GM18907 (cell line): ENCODE data around the gene ANXA2R.
A peak's percentile ranks its signal among the peaks of the same experiment; 100 is the strongest.

Experiments
- ATAC-seq: cut with Tn5 transposase; IDR thresholded peaks from one replicate; pipeline ENCODE4 v1.9.1; 2021; ENCODE audit warnings: mild to moderate bottlenecking, moderate library complexity; ENCODE audit not compliant: unreplicated experiment

Gene ANXA2R

GRCh38 chr5:43001748-43002147 is 38.4 kb downstream of the ANXA2R start:
- no peak for ATAC-seq

- ATAC-seq = no peak
These were observed 39.2 kb downstream of the ANXA2R start for GRCh38 chr5:43000914-43001313.

- no peak for ATAC-seq
These were observed 39.8 kb downstream of the ANXA2R start for GRCh38 chr5:43000111-43000840.

- no peak for ATAC-seq
These were observed 44.8 kb downstream of the ANXA2R start for GRCh38 chr5:42995360-42995751.

- ATAC-seq = peak; percentile 61
These were observed 45.4 kb downstream of the ANXA2R start for GRCh38 chr5:42994555-42995359.

- ATAC-seq = no peak
These were observed 45.9 kb downstream of the ANXA2R start for GRCh38 chr5:42994246-42994554.

- peak; percentile 10 for ATAC-seq
These were observed 46.4 kb downstream of the ANXA2R start for GRCh38 chr5:42993516-42994245.

GRCh38 chr5:42992088-42992879 is 47.8 kb downstream of the ANXA2R start:
- peak; percentile 64 for ATAC-seq

GRCh38 chr5:42991404-42992087 is 48.6 kb downstream of the ANXA2R start:
- ATAC-seq = peak; percentile 29

GRCh38 chr5:42990892-42991291 is 49.2 kb downstream of the ANXA2R start:
- ATAC-seq = no peak
